ENCODE data around the gene CMKLR1.

Gene CMKLR1

DNA sequence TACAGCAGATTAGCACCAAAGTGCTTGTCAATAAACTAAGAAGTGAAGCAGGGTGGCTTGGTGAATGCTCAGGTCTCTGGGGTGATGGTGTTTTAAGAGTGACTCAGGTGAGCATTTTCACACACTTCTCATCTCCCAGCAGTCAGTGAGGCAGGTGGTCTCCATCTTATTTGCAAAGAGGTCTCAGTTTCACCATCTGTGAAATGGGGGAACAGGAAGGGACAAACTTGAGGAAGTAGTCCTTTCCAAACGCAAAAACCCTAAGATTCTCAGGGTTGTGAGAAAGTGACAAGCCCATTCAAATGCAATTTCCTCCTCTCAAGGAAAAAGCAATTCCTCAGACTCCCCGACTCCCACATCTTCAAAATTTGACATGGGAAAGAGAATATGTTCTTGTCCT, 54.1 kb downstream of the CMKLR1 start:
- TF ChIP-seq, protein P1, sequence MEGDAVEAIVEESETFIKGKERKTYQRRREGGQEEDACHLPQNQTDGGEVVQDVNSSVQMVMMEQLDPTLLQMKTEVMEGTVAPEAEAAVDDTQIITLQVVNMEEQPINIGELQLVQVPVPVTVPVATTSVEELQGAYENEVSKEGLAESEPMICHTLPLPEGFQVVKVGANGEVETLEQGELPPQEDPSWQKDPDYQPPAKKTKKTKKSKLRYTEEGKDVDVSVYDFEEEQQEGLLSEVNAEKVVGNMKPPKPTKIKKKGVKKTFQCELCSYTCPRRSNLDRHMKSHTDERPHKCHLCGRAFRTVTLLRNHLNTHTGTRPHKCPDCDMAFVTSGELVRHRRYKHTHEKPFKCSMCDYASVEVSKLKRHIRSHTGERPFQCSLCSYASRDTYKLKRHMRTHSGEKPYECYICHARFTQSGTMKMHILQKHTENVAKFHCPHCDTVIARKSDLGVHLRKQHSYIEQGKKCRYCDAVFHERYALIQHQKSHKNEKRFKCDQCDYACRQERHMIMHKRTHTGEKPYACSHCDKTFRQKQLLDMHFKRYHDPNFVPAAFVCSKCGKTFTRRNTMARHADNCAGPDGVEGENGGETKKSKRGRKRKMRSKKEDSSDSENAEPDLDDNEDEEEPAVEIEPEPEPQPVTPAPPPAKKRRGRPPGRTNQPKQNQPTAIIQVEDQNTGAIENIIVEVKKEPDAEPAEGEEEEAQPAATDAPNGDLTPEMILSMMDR (IDR thresholded peaks at IDR 0.05; ENCODE audit: control insufficient read depth, insufficient read depth, low read depth, low read length, missing control alignments), result no peak
- no peak for DNase-seq (ENCODE audit: low read depth)
- no peak overlapping the region for H3K4me3 ChIP-seq (ENCODE audit: control insufficient read depth, low read depth, low read length)

GRCh38 chr12:108284163-108284562, 54.9 kb downstream of the CMKLR1 start:
- DNase-seq (ENCODE audit: low read depth), result no peak
- TF ChIP-seq, protein P1 (IDR thresholded peaks at IDR 0.05; ENCODE audit: control insufficient read depth, insufficient read depth, low read depth, low read length, missing control alignments), result no peak
- no peak overlapping the region for H3K4me3 ChIP-seq (ENCODE audit: control insufficient read depth, low read depth, low read length)

- H3K4me3 ChIP-seq (ENCODE audit: control insufficient read depth, low read depth, low read length), result no peak overlapping the region
- DNase-seq (ENCODE audit: low read depth), result no peak
- TF ChIP-seq, protein P1 (IDR thresholded peaks at IDR 0.05; ENCODE audit: control insufficient read depth, insufficient read depth, low read depth, low read length, missing control alignments), result no peak
These were observed 56.4 kb downstream of the CMKLR1 start for GRCh38 chr12:108282676-108283075.

- TF ChIP-seq, protein P1 (IDR thresholded peaks at IDR 0.05; ENCODE audit: control insufficient read depth, insufficient read depth, low read depth, low read length, missing control alignments), result no peak
- no peak for DNase-seq (ENCODE audit: low read depth)
- no peak overlapping the region for H3K4me3 ChIP-seq (ENCODE audit: control insufficient read depth, low read depth, low read length)
These were observed 57.0 kb downstream of the CMKLR1 start for GRCh38 chr12:108282160-108282559.

GRCh38 chr12:108277613-108278012, 61.5 kb downstream of the CMKLR1 start:
- no peak for DNase-seq (ENCODE audit: low read depth)
- TF ChIP-seq, protein P1 (IDR thresholded peaks at IDR 0.05; ENCODE audit: control insufficient read depth, insufficient read depth, low read depth, low read length, missing control alignments), result no peak
- H3K4me3 ChIP-seq (ENCODE audit: control insufficient read depth, low read depth, low read length), result no peak overlapping the region

DNA sequence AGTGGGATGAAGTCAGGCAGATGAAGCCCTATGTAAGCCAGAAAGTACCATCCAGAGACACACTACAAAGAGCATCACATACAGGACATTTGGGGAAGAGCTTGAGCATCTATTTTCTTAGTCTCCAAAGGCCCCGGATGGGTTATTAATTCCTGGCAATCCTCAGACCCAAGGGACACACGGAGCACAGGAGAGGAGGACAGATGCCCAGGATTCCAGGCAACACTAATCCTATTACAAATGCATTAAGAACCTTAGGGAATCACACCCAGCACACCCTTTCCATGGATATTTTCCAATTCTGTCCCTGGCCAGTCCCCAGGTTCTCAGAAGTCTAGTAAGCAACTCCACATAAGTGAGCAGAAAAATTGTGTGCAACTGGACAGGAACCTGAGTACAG, 65.9 kb downstream of the CMKLR1 start:
- TF ChIP-seq, protein P1 (IDR thresholded peaks at IDR 0.05; ENCODE audit: control insufficient read depth, insufficient read depth, low read depth, low read length, missing control alignments), result no peak
- H3K4me3 ChIP-seq (ENCODE audit: control insufficient read depth, low read depth, low read length), result no peak overlapping the region
- no peak for DNase-seq (ENCODE audit: low read depth)
